Lung (tissue), 12 donors: ENCODE measurements around the gene RNF182. TPM values are rescaled to one million over a fixed set of nuclear protein-coding genes. Genes with fewer than 3 reads are reported as not detected.

Experiments
- ATAC-seq: fragments of 200-7000 bp; cut with Tn5 transposase; one replicate; pipeline ENCODE4 v1.9.1; 2020; ENCODE audit warnings: moderate number of reproducible peaks; ENCODE audit not compliant: insufficient read depth, low FRiP score
- DNase-seq, 3 donors: peaks; one replicate each; pipeline ENCODE4 v3.0.0-alpha.2; 2013 to 2017
- H3K27ac ChIP-seq, 2 donors: one replicate each; pipeline ENCODE4 v1.5.1; 2013; ENCODE audit warnings: mild to moderate bottlenecking in 2 of 2, moderate library complexity in 2 of 2, control low read depth in 1 of 2, inconsistent platforms in 1 of 2, low read depth in 1 of 2, low read length in 1 of 2
- H3K27me3 ChIP-seq, 3 donors: one replicate each; pipeline ENCODE4 v1.5.1; 2013; ENCODE audit warnings: low read length in 2 of 3; ENCODE audit not compliant: control insufficient read depth in 3 of 3, insufficient read depth in 3 of 3
- H3K36me3 ChIP-seq, 4 donors: one replicate each; pipeline ENCODE4 v1.5.1; 2013; ENCODE audit warnings: low read length in 4 of 4, mild to moderate bottlenecking in 1 of 4, moderate library complexity in 1 of 4; ENCODE audit not compliant: control insufficient read depth in 4 of 4, insufficient read depth in 4 of 4
- H3K4me1 ChIP-seq, 5 donors: one replicate each; pipeline ENCODE4 v1.5.1; 2013; ENCODE audit warnings: low read length in 5 of 5, mild to moderate bottlenecking in 2 of 5, moderate library complexity in 1 of 5; ENCODE audit not compliant: control insufficient read depth in 5 of 5, insufficient read depth in 5 of 5
- H3K4me3 ChIP-seq: one replicate; pipeline ENCODE4 v1.5.1; 2013; ENCODE audit warnings: mild to moderate bottlenecking, control low read depth, moderate library complexity
- H3K9ac ChIP-seq, 2 donors: one replicate each; pipeline ENCODE4 v1.5.1; 2013; ENCODE audit warnings: low read length in 2 of 2, control low read depth in 1 of 2; ENCODE audit not compliant: insufficient read depth in 1 of 2
- H3K9me3 ChIP-seq, 4 donors: one replicate each; pipeline ENCODE4 v1.5.1; 2013; ENCODE audit warnings: low read length in 3 of 4, mild to moderate bottlenecking in 1 of 4, moderate library complexity in 1 of 4; ENCODE audit not compliant: control insufficient read depth in 4 of 4, insufficient read depth in 3 of 4
- CTCF ChIP-seq: IDR thresholded peaks from 2 replicates; pipeline ENCODE4 v1.5.1; 2012; ENCODE audit warnings: mild to moderate bottlenecking; ENCODE audit errors: control extremely low read depth, extremely low read depth
- WGBS, 2 donors: extraction: QIAGEN DNeasy Blood & Tissue Kit; methylation state at CpG; one replicate each; pipeline ENCODE4 v1.1.7; 2013; 5-methylcytosine and 5-hydroxymethylcytosine counted together
- polyA plus RNA-seq, 2 donors: library from polyadenylated mRNA; stranded (reverse); fragments of 200-250 nt; gene quantifications; one replicate each; pipeline ENCODE4 v1.2.1, GENCODE V29; 2013
- total RNA-seq, 2 donors: library from RNA; depleted of rRNA in 1 of 2; stranded (reverse); fragments of >200 nt in 1 of 2; gene quantifications; one replicate each; pipeline ENCODE4 v1.2.1, GENCODE V29; 2014 to 2021
- donor health status: control.
- donor health status: control.
- donor health status: Bipolar disorder and iron deficiency.
- donor health status: healthy.
- donor health status: DM: yes; HTN: yes; CAD: no.

RNF182 gene
- total and polyA plus RNA-seq, 4 donors: 0.90 to 5.0 (median 1.8) TPM

GRCh38 chr6:14008809-14009208 lies 84.1 kb downstream of the RNF182 start:
- Histone ChIP-seq H3K27me3 (no peaks in the 10 kb centered on the region), H3K9ac (no peak overlapping the region), H3K4me3 (no peak overlapping the region), H3K4me1 (no peaks in the 10 kb centered on the region), H3K27ac (no peak overlapping the region), H3K36me3 (no peaks in the 10 kb centered on the region), H3K9me3 (peaks cover 0 to 6% (median 0%) of the 10 kb centered on the region in 4 donors)
- no peak for ATAC-seq
- TF ChIP-seq CTCF: no peak
- no peak for DNase-seq
- 89 to 90% methylated on average over 5 of the region's 5 CpGs for WGBS, 2 donors

GRCh38 chr6:14009431-14009830 lies 84.7 kb downstream of the RNF182 start:
- H3K4me3 ChIP-seq: no peak overlapping the region
- H3K9me3 ChIP-seq: peaks cover 0 to 6% (median 0%) of the 10 kb centered on the region in 4 donors
- no peaks in the 10 kb centered on the region for H3K27me3 ChIP-seq
- H3K36me3 ChIP-seq: no peaks in the 10 kb centered on the region
- WGBS, 2 donors: 87 to 91% methylated on average over 3 of the region's 3 CpGs
- no peak for DNase-seq
- no peak overlapping the region for H3K27ac ChIP-seq
- no peak for TF ChIP-seq CTCF
- no peak overlapping the region for H3K9ac ChIP-seq
- ATAC-seq: no peak
- no peaks in the 10 kb centered on the region for H3K4me1 ChIP-seq

- Histone ChIP-seq H3K9me3 (peaks cover 0 to 6% (median 0%) of the 10 kb centered on the region in 4 donors), H3K36me3 (no peaks in the 10 kb centered on the region), H3K27me3 (no peaks in the 10 kb centered on the region), H3K4me1 (no peaks in the 10 kb centered on the region), H3K27ac (no peak overlapping the region), H3K9ac (no peak overlapping the region), H3K4me3 (no peak overlapping the region)
- 70 to 76% methylated on average over 3 of the region's 3 CpGs for WGBS, 2 donors
- no peak for ATAC-seq
- no peak for DNase-seq
- no peak for TF ChIP-seq CTCF
Measured at GRCh38 chr6:14010275-14010674, 85.5 kb downstream of the RNF182 start.
